Spleen (tissue), 7 donors: ENCODE data around the gene TNNT2.

Source experiments
- POLR2A ChIP-seq, 3 donors: fragments of 450-650 bp; IDR thresholded peaks; one replicate each; pipeline ENCODE4 v1.5.1; 2017; ENCODE audit warnings: antibody characterized with exemption in 3 of 3, mild to moderate bottlenecking in 1 of 3
- TF ChIP-seq, protein P1 (sequence below), 11 experiments: fragments of 200-600 bp in 7 of 11; fragments of 450-650 bp in 4 of 11; sonication (generic) in 4 of 11; IDR thresholded peaks in 8 of 11; conservative IDR thresholded peaks in 3 of 11; 1 replicate in 7 of 11; 2 replicates in 4 of 11; pipeline versions ENCODE4 v1.4.0 to v1.8.0; 2016 to 2021; ENCODE audit warnings: antibody characterized with exemption in 11 of 11, inconsistent platforms in 4 of 11, mild to moderate bottlenecking in 1 of 11
- donor health status: DM: no; HTN: no; CAD: no; lungs with moderate emphysema.
- donor health status: DM: no; HTN: no; CAD: no.
- donor health status: DM: no; HTN: no; CAD: no.

DNA sequence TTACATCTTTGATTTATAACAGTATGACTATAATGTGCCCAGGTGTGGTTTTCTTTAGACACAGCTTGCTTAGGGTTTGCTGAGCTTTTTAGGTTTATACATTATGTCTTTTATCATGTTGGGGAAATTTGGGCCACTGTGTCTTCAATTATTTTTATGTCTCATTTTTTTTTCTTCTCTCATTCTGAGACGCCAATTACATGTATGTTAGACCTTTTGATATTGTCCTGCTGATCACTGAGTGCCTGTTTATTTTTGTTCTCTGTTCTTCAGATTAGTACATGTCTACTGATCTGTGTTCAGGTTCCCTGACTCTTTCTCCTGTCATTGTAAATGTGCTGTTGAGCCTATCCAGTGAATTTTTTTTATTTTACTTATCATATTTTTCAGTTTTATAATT lies 36.1 kb downstream of the TNNT2 start:
- TF ChIP-seq, protein P1, sequence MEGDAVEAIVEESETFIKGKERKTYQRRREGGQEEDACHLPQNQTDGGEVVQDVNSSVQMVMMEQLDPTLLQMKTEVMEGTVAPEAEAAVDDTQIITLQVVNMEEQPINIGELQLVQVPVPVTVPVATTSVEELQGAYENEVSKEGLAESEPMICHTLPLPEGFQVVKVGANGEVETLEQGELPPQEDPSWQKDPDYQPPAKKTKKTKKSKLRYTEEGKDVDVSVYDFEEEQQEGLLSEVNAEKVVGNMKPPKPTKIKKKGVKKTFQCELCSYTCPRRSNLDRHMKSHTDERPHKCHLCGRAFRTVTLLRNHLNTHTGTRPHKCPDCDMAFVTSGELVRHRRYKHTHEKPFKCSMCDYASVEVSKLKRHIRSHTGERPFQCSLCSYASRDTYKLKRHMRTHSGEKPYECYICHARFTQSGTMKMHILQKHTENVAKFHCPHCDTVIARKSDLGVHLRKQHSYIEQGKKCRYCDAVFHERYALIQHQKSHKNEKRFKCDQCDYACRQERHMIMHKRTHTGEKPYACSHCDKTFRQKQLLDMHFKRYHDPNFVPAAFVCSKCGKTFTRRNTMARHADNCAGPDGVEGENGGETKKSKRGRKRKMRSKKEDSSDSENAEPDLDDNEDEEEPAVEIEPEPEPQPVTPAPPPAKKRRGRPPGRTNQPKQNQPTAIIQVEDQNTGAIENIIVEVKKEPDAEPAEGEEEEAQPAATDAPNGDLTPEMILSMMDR (IDR thresholded peaks at IDR 0.05 in 8 of 11, conservative IDR thresholded peaks at IDR 0.05 in 3 of 11): no peak
- no peak for TF ChIP-seq POLR2A (IDR thresholded peaks at IDR 0.05)
